ENCODE results near the gene ATP8B4.

DNA sequence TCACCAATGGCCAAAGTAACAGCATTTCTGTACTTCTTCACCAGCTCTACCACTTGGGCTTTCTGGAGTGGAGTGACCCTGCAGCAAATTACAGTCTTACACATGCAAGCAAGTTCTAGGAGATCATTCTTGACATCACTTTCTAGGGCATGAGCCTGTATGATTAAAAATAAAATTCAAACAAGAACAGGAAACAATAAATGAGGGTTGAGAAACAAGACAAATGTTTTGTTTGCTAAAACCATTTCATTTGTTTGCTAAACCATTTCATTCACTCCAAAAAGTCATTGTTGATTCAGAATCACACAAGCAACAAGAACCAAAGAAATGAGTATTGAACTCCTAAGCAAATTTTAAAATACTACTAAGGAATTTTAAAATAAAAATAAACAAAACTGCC, 220.9 kb downstream of the ATP8B4 start:
- TF ChIP-seq, protein P1, sequence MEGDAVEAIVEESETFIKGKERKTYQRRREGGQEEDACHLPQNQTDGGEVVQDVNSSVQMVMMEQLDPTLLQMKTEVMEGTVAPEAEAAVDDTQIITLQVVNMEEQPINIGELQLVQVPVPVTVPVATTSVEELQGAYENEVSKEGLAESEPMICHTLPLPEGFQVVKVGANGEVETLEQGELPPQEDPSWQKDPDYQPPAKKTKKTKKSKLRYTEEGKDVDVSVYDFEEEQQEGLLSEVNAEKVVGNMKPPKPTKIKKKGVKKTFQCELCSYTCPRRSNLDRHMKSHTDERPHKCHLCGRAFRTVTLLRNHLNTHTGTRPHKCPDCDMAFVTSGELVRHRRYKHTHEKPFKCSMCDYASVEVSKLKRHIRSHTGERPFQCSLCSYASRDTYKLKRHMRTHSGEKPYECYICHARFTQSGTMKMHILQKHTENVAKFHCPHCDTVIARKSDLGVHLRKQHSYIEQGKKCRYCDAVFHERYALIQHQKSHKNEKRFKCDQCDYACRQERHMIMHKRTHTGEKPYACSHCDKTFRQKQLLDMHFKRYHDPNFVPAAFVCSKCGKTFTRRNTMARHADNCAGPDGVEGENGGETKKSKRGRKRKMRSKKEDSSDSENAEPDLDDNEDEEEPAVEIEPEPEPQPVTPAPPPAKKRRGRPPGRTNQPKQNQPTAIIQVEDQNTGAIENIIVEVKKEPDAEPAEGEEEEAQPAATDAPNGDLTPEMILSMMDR (IDR thresholded peaks at IDR 0.05), result no peak
- TF ChIP-seq POLR2AphosphoS5 (IDR thresholded peaks at IDR 0.05), result no peak

Measured in upper lobe of left lung (tissue), 4 donors.